A549 treated with CORT108297 at 1 μM for 4 hours (cell line): ENCODE data around the gene SPDYA. TPM values are rescaled to one million over a fixed set of nuclear protein-coding genes. Genes with fewer than 3 reads are reported as not detected.

ENCODE experiments used
- total RNA-seq: library from RNA; stranded (reverse); fragments of 200-300 nt; extraction: Qiagen RNA extraction; gene quantifications from 5 replicates; pipeline ENCODE4 v1.2.3, GENCODE V29; 2022

The SPDYA gene
- total RNA-seq, result 0.10 to 0.32 TPM (median 0.17 TPM) in 5 replicates

GRCh38 chr2:28810384-28811285 lies at the start of gene SPDYA:
TSS of gene SPDYA (plus strand) at chr2:28810834. CDS start at chr2:28816015, 5,181 bp downstream.

GRCh38 chr2:28870146-28870891 lies 59.7 kb downstream of the SPDYA start, which contains the start of gene TRMT61B:
TSS of gene TRMT61B (minus strand) at chr2:28870309. CDS start at chr2:28870277, 32 bp downstream.

GRCh38 chr2:28894470-28895188 lies 84.0 kb downstream of the SPDYA start, which contains the start of gene WDR43:
TSS of gene WDR43 (plus strand) at chr2:28894667. CDS start at chr2:28894699, 32 bp downstream.

Other genes with a start within 250 kb of the SPDYA start
- gene PPP1CB, start 59.0 kb upstream of the SPDYA start, total RNA-seq, result 102 to 122 TPM (median 105 TPM) in 5 replicates
- 14.5 to 22.3 TPM (median 16.9 TPM) in 5 replicates for gene TRMT61B, start 59.5 kb downstream of the SPDYA start, total RNA-seq
- gene WDR43, start 83.8 kb downstream of the SPDYA start, total RNA-seq, result 76.4 to 95.1 TPM (median 81.1 TPM) in 5 replicates
- gene TOGARAM2, start 170.5 kb downstream of the SPDYA start, total RNA-seq, result 0.08 to 0.23 TPM (median 0.19 TPM) in 5 replicates